ENCODE measurements around the gene SLX4IP.

DNA sequence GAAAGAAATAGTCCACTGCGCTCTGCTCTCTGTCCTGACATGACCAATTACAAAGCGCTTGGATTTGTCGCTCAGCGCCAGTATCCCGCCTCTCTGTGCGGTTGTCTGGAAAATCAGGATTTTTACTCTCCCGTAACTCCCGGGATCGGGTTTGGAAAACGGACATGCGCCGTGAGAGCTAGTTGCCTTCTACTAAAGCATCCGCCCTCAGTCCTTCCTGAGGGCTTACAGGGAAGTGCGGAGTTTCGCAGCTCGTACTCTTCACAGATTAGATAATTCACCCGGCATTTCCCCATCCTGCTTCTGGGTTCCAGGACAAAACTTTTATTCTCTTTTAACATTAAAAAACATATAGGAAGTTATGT, 656 bp upstream of the SLX4IP start:
- TF ChIP-seq POLR2AphosphoS5 (IDR thresholded peaks at IDR 0.05; ENCODE audit: low read depth, low read length) (peak; percentile 91), SIN3A (IDR thresholded peaks at IDR 0.05; ENCODE audit: borderline replicate concordance, insufficient read depth, low read length) (peak; percentile 64; the same call in 1 of the 2 replicates), TAF1 (IDR thresholded peaks at IDR 0.05; ENCODE audit: borderline replicate concordance, insufficient read depth, low read length) (peak; percentile 88; the same call in 1 of the 2 replicates)

Measured in PFSK-1 (cell line).